Activated T-cell treated with anti-CD3 and anti-CD28 coated beads, Interleukin-2, amount 50 U/mL, for 4 hours (primary cell): ENCODE measurements around the gene CEP85L. TPM values are rescaled to one million over a fixed set of nuclear protein-coding genes. Genes with fewer than 3 reads are reported as not detected.
A peak's percentile ranks its signal among the peaks of the same experiment; 100 is the strongest.

Source experiments
- ATAC-seq, 2 donors: fragments of 200-7000 bp; cut with Tn5 transposase; one replicate each; pipeline ENCODE4 v1.10.0; 2021
- DNase-seq: peaks from one replicate; pipeline ENCODE4 v3.0.0-alpha.2; 2020
- H3K27me3 Mint-ChIP-seq: one replicate; pipeline ENCODE4 v1.8.0; 2021; ENCODE audit warnings: low read depth, mixed read lengths
- H3K36me3 Mint-ChIP-seq: one replicate; pipeline ENCODE4 v1.8.0; 2022; ENCODE audit warnings: mixed read lengths; ENCODE audit not compliant: insufficient read depth
- H3K4me1 Mint-ChIP-seq: one replicate; pipeline ENCODE4 v1.8.0; 2021; ENCODE audit warnings: low read depth, mixed read lengths
- H3K4me3 Mint-ChIP-seq: one replicate; pipeline ENCODE4 v1.8.0; 2021; ENCODE audit warnings: mild to moderate bottlenecking, moderate library complexity, mixed read lengths
- H3K9me3 Mint-ChIP-seq: one replicate; pipeline ENCODE4 v1.8.0; 2021; ENCODE audit warnings: mixed read lengths
- total RNA-seq, 3 donors: library from RNA; stranded (reverse); gene quantifications; one replicate each; pipeline ENCODE4 v1.2.1, GENCODE V29; 2021

Gene CEP85L
- total RNA-seq, 3 donors from 2014 or later = 23.1 to 27.9 (median 26.8) TPM

- Mint-ChIP-seq H3K4me3 (no peak overlapping the region), H3K27me3 (no peaks in the 10 kb centered on the region), H3K9me3 (no peaks in the 10 kb centered on the region), H3K36me3 (no peaks in the 10 kb centered on the region), H3K4me1 (peaks cover 50% of the 10 kb centered on the region)
- no peak for ATAC-seq
- no peak for DNase-seq
Measured at GRCh38 chr6:118620202-118620601, 31.2 kb downstream of the CEP85L start.

GRCh38 chr6:118618676-118619377 lies 32.6 kb downstream of the CEP85L start:
- Mint-ChIP-seq H3K4me1 (peaks cover 44% of the 10 kb centered on the region), H3K9me3 (no peaks in the 10 kb centered on the region), H3K36me3 (no peaks in the 10 kb centered on the region), H3K27me3 (no peaks in the 10 kb centered on the region), H3K4me3 (no peak overlapping the region)
- peak; percentile 84 to 92 for ATAC-seq
- DNase-seq = peak; percentile 69

GRCh38 chr6:118617417-118617816 lies 34.0 kb downstream of the CEP85L start:
- Mint-ChIP-seq H3K4me3 (no peak overlapping the region), H3K4me1 (peaks cover 42% of the 10 kb centered on the region), H3K9me3 (no peaks in the 10 kb centered on the region), H3K36me3 (peaks cover 4% of the 10 kb centered on the region), H3K27me3 (no peaks in the 10 kb centered on the region)
- ATAC-seq = no peak
- DNase-seq = no peak

GRCh38 chr6:118611334-118611733 lies 40.1 kb downstream of the CEP85L start:
- Mint-ChIP-seq H3K36me3 (peaks cover 20% of the 10 kb centered on the region), H3K4me3 (no peak overlapping the region), H3K27me3 (no peaks in the 10 kb centered on the region), H3K9me3 (peaks cover 4% of the 10 kb centered on the region), H3K4me1 (peaks cover 45% of the 10 kb centered on the region)
- no peak for DNase-seq
- no peak for ATAC-seq

- DNase-seq (no peak), ATAC-seq (no peak)
- H3K36me3 Mint-ChIP-seq = peaks cover 26% of the 10 kb centered on the region
- no peak overlapping the region for H3K4me3 Mint-ChIP-seq
- no peaks in the 10 kb centered on the region for H3K27me3 Mint-ChIP-seq
- H3K4me1 Mint-ChIP-seq = peaks cover 39% of the 10 kb centered on the region
- H3K9me3 Mint-ChIP-seq = peaks cover 5% of the 10 kb centered on the region
Measured at GRCh38 chr6:118606858-118607257, 44.5 kb downstream of the CEP85L start.

GRCh38 chr6:118606268-118606667 lies 45.1 kb downstream of the CEP85L start:
- Mint-ChIP-seq H3K4me3 (no peak overlapping the region), H3K9me3 (peaks cover 3% of the 10 kb centered on the region), H3K36me3 (peaks cover 24% of the 10 kb centered on the region), H3K27me3 (no peaks in the 10 kb centered on the region), H3K4me1 (peaks cover 38% of the 10 kb centered on the region)
- DNase-seq (no peak), ATAC-seq (no peak)

GRCh38 chr6:118603372-118603771 lies 48.0 kb downstream of the CEP85L start:
- H3K4me1 Mint-ChIP-seq = peaks cover 33% of the 10 kb centered on the region
- no peak overlapping the region for H3K4me3 Mint-ChIP-seq
- peaks cover 25% of the 10 kb centered on the region for H3K36me3 Mint-ChIP-seq
- no peak for ATAC-seq
- H3K27me3 Mint-ChIP-seq = no peaks in the 10 kb centered on the region
- peaks cover 3% of the 10 kb centered on the region for H3K9me3 Mint-ChIP-seq
- no peak for DNase-seq

- ATAC-seq (no peak), DNase-seq (no peak)
- peaks cover 29% of the 10 kb centered on the region for H3K36me3 Mint-ChIP-seq
- peaks cover 3% of the 10 kb centered on the region for H3K9me3 Mint-ChIP-seq
- no peak overlapping the region for H3K4me3 Mint-ChIP-seq
- no peaks in the 10 kb centered on the region for H3K27me3 Mint-ChIP-seq
- H3K4me1 Mint-ChIP-seq = peaks cover 37% of the 10 kb centered on the region
Measured at GRCh38 chr6:118602300-118602699, 49.1 kb downstream of the CEP85L start.

- peaks cover 16% of the 10 kb centered on the region for H3K36me3 Mint-ChIP-seq
- H3K27me3 Mint-ChIP-seq = no peaks in the 10 kb centered on the region
- no peak for ATAC-seq
- peaks cover 38% of the 10 kb centered on the region for H3K4me1 Mint-ChIP-seq
- peaks cover 3% of the 10 kb centered on the region for H3K9me3 Mint-ChIP-seq
- H3K4me3 Mint-ChIP-seq = no peak overlapping the region
- no peak for DNase-seq
Measured at GRCh38 chr6:118598324-118598723, 53.1 kb downstream of the CEP85L start.

- peaks cover 14% of the 10 kb centered on the region for H3K36me3 Mint-ChIP-seq
Measured at GRCh38 chr6:118597636-118598035, 53.8 kb downstream of the CEP85L start.

GRCh38 chr6:118596774-118597320 lies 54.5 kb downstream of the CEP85L start:
- H3K36me3 Mint-ChIP-seq = peaks cover 12% of the 10 kb centered on the region
- no peak overlapping the region for H3K4me3 Mint-ChIP-seq
- DNase-seq (no peak), ATAC-seq (peak; percentile 46 to 57)
- peaks cover 3% of the 10 kb centered on the region for H3K9me3 Mint-ChIP-seq
- H3K4me1 Mint-ChIP-seq = peaks cover 41% of the 10 kb centered on the region
- no peaks in the 10 kb centered on the region for H3K27me3 Mint-ChIP-seq

More at GRCh38 chr6:118597636-118598035, 53.8 kb downstream of the CEP85L start:
- H3K4me1 Mint-ChIP-seq = peaks cover 38% of the 10 kb centered on the region
- peaks cover 3% of the 10 kb centered on the region for H3K9me3 Mint-ChIP-seq
- H3K4me3 Mint-ChIP-seq = no peak overlapping the region
- DNase-seq = no peak
- H3K27me3 Mint-ChIP-seq = no peaks in the 10 kb centered on the region
- ATAC-seq = no peak

GRCh38 chr6:118594877-118595276 lies 56.5 kb downstream of the CEP85L start:
- Mint-ChIP-seq H3K36me3 (peaks cover 20% of the 10 kb centered on the region), H3K4me1 (peaks cover 46% of the 10 kb centered on the region)
- no peak for DNase-seq

GRCh38 chr6:118591897-118592296 lies 59.5 kb downstream of the CEP85L start:
- no peaks in the 10 kb centered on the region for H3K27me3 Mint-ChIP-seq
- DNase-seq (no peak), ATAC-seq (no peak)
- H3K4me3 Mint-ChIP-seq = no peak overlapping the region
- H3K9me3 Mint-ChIP-seq = peaks cover 3% of the 10 kb centered on the region
- peaks cover 24% of the 10 kb centered on the region for H3K36me3 Mint-ChIP-seq
- H3K4me1 Mint-ChIP-seq = peaks cover 33% of the 10 kb centered on the region

More at GRCh38 chr6:118594877-118595276, 56.5 kb downstream of the CEP85L start:
- Mint-ChIP-seq H3K27me3 (no peaks in the 10 kb centered on the region), H3K9me3 (peaks cover 3% of the 10 kb centered on the region), H3K4me3 (no peak overlapping the region)
- ATAC-seq = no peak

- no peak for DNase-seq
- Mint-ChIP-seq H3K27me3 (no peaks in the 10 kb centered on the region), H3K9me3 (no peaks in the 10 kb centered on the region), H3K36me3 (peaks cover 29% of the 10 kb centered on the region), H3K4me3 (no peak overlapping the region), H3K4me1 (peaks cover 25% of the 10 kb centered on the region)
- no peak for ATAC-seq
Measured at GRCh38 chr6:118589649-118590365, 61.6 kb downstream of the CEP85L start.

- Mint-ChIP-seq H3K9me3 (no peaks in the 10 kb centered on the region), H3K27me3 (no peaks in the 10 kb centered on the region), H3K36me3 (peaks cover 29% of the 10 kb centered on the region), H3K4me3 (no peak overlapping the region), H3K4me1 (peaks cover 25% of the 10 kb centered on the region)
- DNase-seq (no peak), ATAC-seq (no peak)
Measured at GRCh38 chr6:118589186-118589585, 62.2 kb downstream of the CEP85L start.
